Parathyroid adenoma (tissue), 2 donors: Measurements from ENCODE around the gene MED16.

Experiments used
- H2AFZ ChIP-seq: fragments of 300-600 bp; sonication (generic); one replicate; pipeline ENCODE4 v1.7.0; 2017; ENCODE audit warnings: antibody characterized with exemption, mild to moderate bottlenecking
- H3K27ac ChIP-seq: fragments of 300-600 bp; sonication (generic); one replicate; pipeline ENCODE4 v1.7.0; 2017
- H3K27me3 ChIP-seq: fragments of 300-600 bp; sonication (generic); one replicate; pipeline ENCODE4 v1.7.0; 2017; ENCODE audit warnings: low read length; ENCODE audit not compliant: control insufficient read depth, insufficient read depth
- H3K36me3 ChIP-seq: fragments of 300-600 bp; sonication (generic); one replicate; pipeline ENCODE4 v1.7.0; 2017; ENCODE audit warnings: low read length; ENCODE audit not compliant: control insufficient read depth, insufficient read depth
- H3K4me1 ChIP-seq: fragments of 300-600 bp; sonication (generic); one replicate; pipeline ENCODE4 v1.7.0; 2017; ENCODE audit warnings: control low read depth
- H3K4me2 ChIP-seq: fragments of 300-600 bp; sonication (generic); one replicate; pipeline ENCODE4 v1.7.0; 2017; ENCODE audit warnings: low read length
- H3K4me3 ChIP-seq: fragments of 300-600 bp; sonication (generic); one replicate; pipeline ENCODE4 v1.7.0; 2017; ENCODE audit warnings: low read depth, low read length
- H3K79me2 ChIP-seq: fragments of 300-600 bp; sonication (generic); one replicate; pipeline ENCODE4 v1.7.0; 2017; ENCODE audit warnings: control low read depth
- H3K9ac ChIP-seq: fragments of 300-600 bp; sonication (generic); one replicate; pipeline ENCODE4 v1.7.0; 2017; ENCODE audit warnings: mild to moderate bottlenecking
- H3K9me3 ChIP-seq: fragments of 300-600 bp; sonication (generic); one replicate; pipeline ENCODE4 v1.7.0; 2017; ENCODE audit warnings: low read length; ENCODE audit not compliant: control insufficient read depth
- CTCF ChIP-seq: fragments of 300-600 bp; sonication (generic); IDR thresholded peaks from one replicate; pipeline ENCODE4 v1.7.0; 2017; ENCODE audit warnings: antibody characterized with exemption, mild to moderate bottlenecking
- donor health status: primary hyperparathyroidism.

MED16 gene

GRCh38 chr19:925526-926322 lies 32.7 kb upstream of the MED16 start, which contains the start of gene ARID3A:
TSS of gene ARID3A (plus strand) at chr19:926035. CDS start at chr19:929529, 3,494 bp downstream.
- Histone ChIP-seq H3K4me1 (peaks cover 7% of the 10 kb centered on the region), H2AFZ (peak within 1 kb of the TSS; percentile 78), H3K4me2 (peak within 1 kb of the TSS; percentile 97), H3K9me3 (no peaks in the 10 kb centered on the region), H3K4me3 (peak within 1 kb of the TSS; percentile 89), H3K9ac (no peak within 1 kb of the TSS), H3K79me2 (no peaks in the 10 kb centered on the region), H3K27me3 (no peaks in the 10 kb centered on the region), H3K36me3 (no peaks in the 10 kb centered on the region), H3K27ac (peak within 1 kb of the TSS; percentile 75)
- peak; percentile 18 for TF ChIP-seq CTCF

- no peaks in the 10 kb centered on the region for H3K9me3 ChIP-seq
- peak overlapping the region; percentile 89 for H3K4me3 ChIP-seq
- H3K9ac ChIP-seq, result no peak overlapping the region
- H3K4me1 ChIP-seq, result peaks cover 5% of the 10 kb centered on the region
- peak overlapping the region; percentile 78 for H2AFZ ChIP-seq
- H3K4me2 ChIP-seq, result peak overlapping the region; percentile 97
- no peaks in the 10 kb centered on the region for H3K27me3 ChIP-seq
- H3K27ac ChIP-seq, result peak overlapping the region; percentile 59
- H3K36me3 ChIP-seq, result no peaks in the 10 kb centered on the region
- no peak for TF ChIP-seq CTCF
- no peaks in the 10 kb centered on the region for H3K79me2 ChIP-seq
These were observed 32.1 kb upstream of the MED16 start for GRCh38 chr19:925087-925525.

GRCh38 chr19:924553-925086 lies 31.6 kb upstream of the MED16 start:
- Histone ChIP-seq H2AFZ (peak overlapping the region; percentile 78), H3K4me2 (peak overlapping the region; percentile 97), H3K4me1 (peaks cover 4% of the 10 kb centered on the region), H3K27me3 (no peaks in the 10 kb centered on the region), H3K36me3 (no peaks in the 10 kb centered on the region), H3K9ac (no peak overlapping the region), H3K27ac (no peak overlapping the region), H3K4me3 (peak overlapping the region; percentile 89), H3K79me2 (no peaks in the 10 kb centered on the region), H3K9me3 (no peaks in the 10 kb centered on the region)
- no peak for TF ChIP-seq CTCF

GRCh38 chr19:920051-920864 lies 27.3 kb upstream of the MED16 start:
- Histone ChIP-seq H2AFZ (peak overlapping the region; percentile 16), H3K4me3 (peak overlapping the region; percentile 5), H3K9ac (no peak overlapping the region), H3K27ac (no peak overlapping the region), H3K4me2 (peak overlapping the region; percentile 63), H3K79me2 (no peaks in the 10 kb centered on the region), H3K27me3 (no peaks in the 10 kb centered on the region), H3K9me3 (no peaks in the 10 kb centered on the region), H3K36me3 (no peaks in the 10 kb centered on the region), H3K4me1 (no peaks in the 10 kb centered on the region)
- TF ChIP-seq CTCF, result no peak
